ENCODE results near the gene ZFAND6.

GRCh38 chr15:80123034-80123433 is 63.6 kb downstream of the ZFAND6 start:
- no peak for TF ChIP-seq CTCF (IDR thresholded peaks at IDR 0.05)
- no peak for TF ChIP-seq POLR2A (IDR thresholded peaks at IDR 0.05)

Data from thyroid gland (tissue), 4 donors.